T-helper 1 cell treated with Interleukin-12 subunit alpha and Interleukin-12 subunit beta and Interleukin-4 antibody, amounts not matched to agents 30 μg/mL and 1 μg/mL, for 36 hours (primary cell): ENCODE results near the gene PPIL3.
A peak's percentile ranks its signal among the peaks of the same experiment; 100 is the strongest.
"Not testable (repeated sequence)": the region's sequence is repeated elsewhere in the genome, so short reads cannot be mapped to it uniquely, and the experiment has no call there.

ENCODE experiments used
- H3K27ac Mint-ChIP-seq: one replicate; pipeline ENCODE4 v1.8.0; 2021; ENCODE audit warnings: mild to moderate bottlenecking, mixed read lengths
- H3K27me3 Mint-ChIP-seq: one replicate; pipeline ENCODE4 v1.8.0; 2021; ENCODE audit warnings: low read depth, mixed read lengths
- H3K36me3 Mint-ChIP-seq: one replicate; pipeline ENCODE4 v1.8.0; 2021; ENCODE audit warnings: low read depth, mixed read lengths
- H3K4me1 Mint-ChIP-seq: one replicate; pipeline ENCODE4 v1.8.0; 2021; ENCODE audit warnings: low read depth, mixed read lengths
- H3K4me3 Mint-ChIP-seq: one replicate; pipeline ENCODE4 v1.8.0; 2021; ENCODE audit warnings: mild to moderate bottlenecking, moderate library complexity, mixed read lengths
- H3K9me3 Mint-ChIP-seq: one replicate; pipeline ENCODE4 v1.8.0; 2021; ENCODE audit warnings: mixed read lengths

The PPIL3 gene

DNA sequence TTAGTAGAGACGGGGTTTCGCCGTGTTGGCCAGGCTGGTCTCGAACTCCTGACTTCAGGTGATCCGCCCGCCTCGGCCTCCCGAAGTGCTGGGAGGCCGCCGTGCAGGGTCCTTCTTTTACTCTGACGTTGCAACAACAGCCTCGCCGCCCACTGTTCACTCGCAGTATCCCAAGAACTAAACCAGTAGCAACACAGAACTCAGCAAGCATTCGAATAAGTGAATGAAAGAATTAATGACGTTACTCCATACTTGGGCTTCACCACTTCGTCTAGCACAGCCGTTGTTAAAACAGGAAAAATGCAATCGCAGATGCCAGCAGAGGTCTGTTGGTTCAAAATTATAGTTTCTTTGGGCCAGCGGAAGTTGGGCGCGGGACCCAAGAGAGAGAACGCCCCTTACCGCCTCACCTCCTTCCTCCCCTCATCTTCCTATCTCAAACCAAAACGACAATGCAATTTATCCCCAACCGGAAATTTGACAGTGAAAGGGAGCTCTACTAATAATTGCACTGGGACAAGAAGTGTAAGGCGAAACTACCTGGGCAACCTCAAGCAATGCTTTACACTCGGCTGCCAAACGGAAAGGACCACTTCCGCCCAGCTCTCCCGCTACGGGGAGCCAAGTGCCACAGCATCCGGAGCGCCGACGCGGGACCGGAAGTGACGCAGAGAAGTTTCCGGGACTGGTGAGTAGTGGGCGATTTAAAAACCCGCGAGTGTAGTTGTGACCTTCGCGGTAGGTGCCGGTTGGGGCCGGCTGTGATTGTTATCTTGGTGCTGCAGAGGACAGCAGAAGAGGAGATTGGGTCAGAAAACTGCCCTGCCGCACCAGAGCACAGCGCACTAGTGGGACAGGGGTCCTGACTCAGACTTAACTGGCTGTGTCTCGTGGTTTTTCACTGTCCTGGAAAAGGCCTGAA lies at the start of gene PPIL3, which contains the start of gene NIF3L1:
PPIL3 (minus strand) TSS at position 374 of the 922 bp plus-strand sequence. CDS start 1,462 bp downstream, outside the sequence.
NIF3L1 (plus strand) TSS at position 668 of the 922 bp plus-strand sequence. CDS start 2,573 bp downstream, outside the sequence.
- H3K4me3 Mint-ChIP-seq: peak within 1 kb of the TSS; percentile 96
- H3K27me3 Mint-ChIP-seq: no peaks in the 10 kb centered on the region
- H3K36me3 Mint-ChIP-seq: peaks cover 20% of the 10 kb centered on the region
- no peaks in the 10 kb centered on the region for H3K9me3 Mint-ChIP-seq
- peaks cover 41% of the 10 kb centered on the region for H3K4me1 Mint-ChIP-seq
- peak within 1 kb of the TSS; percentile 98 for H3K27ac Mint-ChIP-seq

DNA sequence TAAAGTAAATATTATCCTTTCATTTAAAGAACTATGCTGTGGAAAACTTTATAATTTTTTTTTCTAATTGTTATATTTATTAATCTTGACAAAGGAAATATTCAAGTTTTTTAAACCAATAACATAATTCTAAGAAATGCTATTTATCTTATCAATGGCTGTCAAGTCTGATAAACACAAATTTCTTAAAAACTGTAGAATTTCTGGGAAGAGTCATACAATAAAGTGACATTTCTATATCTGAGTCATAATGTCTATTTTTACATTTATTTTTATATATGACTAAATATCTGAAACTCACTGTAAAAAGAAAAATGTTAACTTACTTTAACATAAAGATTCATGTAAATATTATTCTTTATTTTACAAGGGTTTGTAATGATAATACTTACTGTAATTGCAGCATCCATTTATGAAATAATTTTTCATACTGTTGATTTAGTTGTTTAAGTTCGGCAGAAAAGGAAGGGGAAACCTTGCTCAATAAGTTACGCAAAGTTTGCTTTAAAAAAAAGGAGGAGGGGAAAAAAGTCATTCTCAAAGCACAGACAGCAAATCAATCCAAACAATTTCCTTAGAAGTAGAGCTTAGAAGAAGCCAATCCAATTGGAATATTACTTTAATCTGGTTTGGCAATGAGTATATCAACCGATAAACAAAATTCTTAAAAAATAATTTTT lies 42.2 kb upstream of the PPIL3 start:
- no peak overlapping the region for H3K27ac Mint-ChIP-seq
- H3K9me3 Mint-ChIP-seq: no peaks in the 10 kb centered on the region
- no peaks in the 10 kb centered on the region for H3K4me1 Mint-ChIP-seq
- peaks cover 23% of the 10 kb centered on the region for H3K36me3 Mint-ChIP-seq
- no peaks in the 10 kb centered on the region for H3K27me3 Mint-ChIP-seq
- no peak overlapping the region for H3K4me3 Mint-ChIP-seq

DNA sequence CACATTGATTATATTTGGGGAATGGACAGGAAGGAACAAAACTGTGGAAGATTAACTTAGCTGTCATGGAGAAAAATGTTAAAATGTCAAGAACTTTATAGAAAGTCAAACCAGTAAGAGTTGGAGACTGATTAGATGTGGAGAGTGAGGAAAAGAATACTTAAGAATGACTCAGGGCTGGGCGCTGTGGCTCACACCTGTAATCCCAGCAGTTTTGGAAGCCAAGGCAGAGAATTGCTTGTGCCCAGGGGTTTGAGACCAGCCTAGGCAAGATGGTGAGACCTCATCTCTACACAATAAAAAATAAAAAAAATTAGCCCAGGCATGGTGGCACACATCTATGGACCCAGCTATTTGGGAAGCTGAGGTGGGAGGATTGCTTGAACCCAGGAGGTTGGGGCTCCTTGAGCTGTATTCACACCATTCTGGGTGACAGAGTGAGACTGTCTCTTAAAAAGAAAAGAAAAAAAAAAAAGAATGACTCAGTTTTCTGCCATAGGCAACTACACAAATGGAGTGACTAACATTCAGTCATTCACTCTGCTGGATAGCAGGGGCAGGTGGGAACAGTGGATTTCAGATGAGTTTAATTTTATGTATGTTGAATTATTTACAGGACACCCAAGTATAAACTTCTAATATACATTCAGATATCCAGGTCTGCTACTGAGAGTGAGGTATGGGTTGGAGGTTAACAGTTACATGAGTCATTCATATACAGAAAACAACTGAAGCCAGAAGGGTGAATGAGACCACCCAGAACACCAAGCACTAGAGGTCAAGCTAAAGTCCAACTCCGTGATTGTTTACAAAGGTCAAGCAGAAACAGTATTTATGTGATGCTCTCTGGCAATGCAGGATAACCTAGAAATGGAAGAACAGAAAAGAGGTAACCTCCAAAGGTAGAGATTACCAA lies 40.7 kb upstream of the PPIL3 start:
- H3K4me3 Mint-ChIP-seq: no peak overlapping the region
- H3K4me1 Mint-ChIP-seq: no peaks in the 10 kb centered on the region
- H3K27ac Mint-ChIP-seq: no peak overlapping the region
- H3K36me3 Mint-ChIP-seq: peaks cover 22% of the 10 kb centered on the region
- H3K27me3 Mint-ChIP-seq: no peaks in the 10 kb centered on the region
- no peaks in the 10 kb centered on the region for H3K9me3 Mint-ChIP-seq

DNA sequence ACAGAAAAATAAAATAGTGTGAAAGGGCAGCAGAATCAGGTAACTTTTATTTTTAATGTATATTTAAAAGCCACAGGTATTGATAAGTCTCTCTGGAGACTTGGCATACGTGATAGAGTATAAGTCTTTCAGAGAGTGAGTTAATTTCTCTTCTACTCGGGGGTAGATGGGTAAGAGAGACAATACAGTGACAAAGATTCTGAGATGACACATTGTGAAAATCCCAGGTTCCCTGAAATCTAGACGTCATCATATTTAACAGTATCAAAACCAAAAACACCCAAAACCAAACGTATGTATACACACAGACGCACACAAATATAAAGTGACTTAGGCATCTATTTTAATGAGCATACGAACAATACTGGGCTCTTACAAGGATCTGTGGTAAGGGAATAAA lies 33.6 kb upstream of the PPIL3 start:
- peak overlapping the region; percentile 22 for H3K27ac Mint-ChIP-seq
- H3K4me1 Mint-ChIP-seq: peaks cover 6% of the 10 kb centered on the region
- peaks cover 24% of the 10 kb centered on the region for H3K36me3 Mint-ChIP-seq
- no peaks in the 10 kb centered on the region for H3K9me3 Mint-ChIP-seq
- no peaks in the 10 kb centered on the region for H3K27me3 Mint-ChIP-seq
- no peak overlapping the region for H3K4me3 Mint-ChIP-seq

DNA sequence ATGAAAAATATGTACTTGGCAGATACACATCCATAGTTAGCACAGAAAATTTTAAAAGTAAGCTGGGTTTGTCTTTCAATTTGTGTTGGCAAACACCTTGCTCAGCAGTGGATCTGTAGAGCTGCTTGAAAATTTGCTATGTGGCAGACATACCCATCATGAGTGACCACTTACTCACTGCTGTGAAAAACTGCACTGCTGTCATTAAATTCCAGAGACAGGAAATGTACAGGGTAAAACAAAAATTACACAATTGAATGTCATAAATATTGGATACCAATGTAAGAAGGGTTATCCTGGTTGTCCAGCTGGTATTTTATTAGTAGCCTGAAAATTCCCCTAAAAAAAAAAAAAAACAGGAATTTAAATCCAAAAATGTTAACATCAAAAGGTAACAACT lies 24.8 kb upstream of the PPIL3 start:
- H3K27me3 Mint-ChIP-seq: no peaks in the 10 kb centered on the region
- H3K9me3 Mint-ChIP-seq: no peaks in the 10 kb centered on the region
- H3K4me1 Mint-ChIP-seq: peaks cover 7% of the 10 kb centered on the region
- no peak overlapping the region for H3K27ac Mint-ChIP-seq
- no peak overlapping the region for H3K4me3 Mint-ChIP-seq
- peaks cover 34% of the 10 kb centered on the region for H3K36me3 Mint-ChIP-seq

DNA sequence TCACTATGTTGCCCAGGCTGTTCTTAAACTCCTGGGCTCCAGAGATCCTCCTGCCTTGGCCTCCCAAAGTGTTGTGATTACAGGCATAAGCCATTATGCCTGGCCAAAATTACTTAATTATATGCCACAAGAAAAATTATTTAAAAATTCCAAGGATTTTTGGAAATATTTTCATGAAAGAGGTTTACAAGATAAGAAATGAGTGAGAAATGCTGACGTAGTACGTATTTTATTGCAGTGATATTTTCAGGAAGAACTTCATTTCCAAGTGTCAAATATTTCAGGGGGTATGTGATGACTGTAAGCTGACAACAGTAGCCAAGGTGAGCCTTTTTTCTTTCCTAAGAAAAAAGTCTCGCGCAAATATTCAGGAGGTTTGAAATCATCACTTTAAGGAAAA lies 21.1 kb upstream of the PPIL3 start:
- H3K9me3 Mint-ChIP-seq: no peaks in the 10 kb centered on the region
- peaks cover 11% of the 10 kb centered on the region for H3K4me1 Mint-ChIP-seq
- peaks cover 29% of the 10 kb centered on the region for H3K36me3 Mint-ChIP-seq
- no peaks in the 10 kb centered on the region for H3K27me3 Mint-ChIP-seq
- no peak overlapping the region for H3K4me3 Mint-ChIP-seq
- H3K27ac Mint-ChIP-seq: no peak overlapping the region

DNA sequence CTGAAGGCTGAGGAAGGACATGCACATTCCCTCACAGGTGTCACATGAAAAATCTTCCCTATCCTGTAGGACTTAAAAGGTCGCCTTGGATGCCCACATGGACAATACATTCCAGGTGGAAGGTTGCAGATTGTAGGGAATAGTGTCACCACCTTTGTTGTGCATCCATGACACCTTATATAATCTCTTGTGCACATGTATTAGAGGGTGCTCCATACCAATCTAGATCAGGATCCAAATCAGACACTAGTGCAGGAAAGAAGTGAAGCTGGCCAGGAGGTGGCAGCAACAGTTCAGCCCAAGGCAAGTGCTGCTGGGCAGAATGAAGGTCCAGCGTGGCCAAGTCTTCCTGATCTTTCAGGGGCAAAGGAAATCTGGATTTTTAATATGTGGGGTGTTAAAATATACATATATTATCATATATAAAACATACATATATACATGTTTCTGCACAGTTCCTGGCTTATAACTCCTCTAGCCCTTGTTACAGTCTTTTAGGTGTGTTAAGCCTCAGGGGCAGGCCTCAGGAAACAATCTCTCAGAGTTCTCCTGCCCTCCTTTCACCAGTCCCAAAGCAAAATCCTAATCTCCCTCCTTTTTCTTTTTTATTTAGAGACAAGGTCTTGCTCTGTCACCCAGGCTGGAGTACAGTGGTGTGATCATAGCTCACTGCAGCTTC lies 16.9 kb upstream of the PPIL3 start:
- Mint-ChIP-seq H3K4me3 (no peak overlapping the region), H3K27ac (peak overlapping the region; percentile 15), H3K27me3 (no peaks in the 10 kb centered on the region), H3K9me3 (no peaks in the 10 kb centered on the region), H3K36me3 (peaks cover 27% of the 10 kb centered on the region), H3K4me1 (peaks cover 12% of the 10 kb centered on the region)

DNA sequence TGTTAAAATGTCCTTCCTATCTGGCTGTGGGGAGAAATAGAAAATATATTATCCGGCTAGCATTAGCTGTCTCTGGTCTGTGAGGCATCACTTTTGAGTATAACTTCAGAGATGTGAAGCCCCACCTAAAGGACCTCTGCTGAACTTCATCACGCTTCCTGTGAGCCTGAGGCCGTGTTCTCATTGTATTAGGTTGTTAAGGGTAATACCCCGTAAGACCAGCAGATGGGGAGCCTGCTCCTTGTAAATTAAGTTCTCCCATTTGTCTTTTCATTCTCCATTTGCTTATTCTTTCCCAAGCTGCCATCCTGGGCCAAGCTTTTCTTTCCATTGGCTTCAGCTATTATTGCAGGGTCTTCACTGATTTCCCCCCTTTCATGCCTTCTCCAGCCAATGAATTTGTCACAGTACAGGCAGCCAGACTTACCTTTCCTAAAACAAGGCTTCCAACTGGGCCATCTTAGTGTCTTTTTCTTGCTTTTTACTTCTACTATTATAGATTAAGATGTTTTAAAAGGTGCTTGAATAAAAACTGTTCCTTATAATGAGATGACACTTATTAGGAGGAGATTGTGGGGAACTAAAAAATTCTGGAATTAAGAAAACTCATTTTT lies 12.7 kb upstream of the PPIL3 start:
- H3K4me3 Mint-ChIP-seq: no peak overlapping the region

DNA sequence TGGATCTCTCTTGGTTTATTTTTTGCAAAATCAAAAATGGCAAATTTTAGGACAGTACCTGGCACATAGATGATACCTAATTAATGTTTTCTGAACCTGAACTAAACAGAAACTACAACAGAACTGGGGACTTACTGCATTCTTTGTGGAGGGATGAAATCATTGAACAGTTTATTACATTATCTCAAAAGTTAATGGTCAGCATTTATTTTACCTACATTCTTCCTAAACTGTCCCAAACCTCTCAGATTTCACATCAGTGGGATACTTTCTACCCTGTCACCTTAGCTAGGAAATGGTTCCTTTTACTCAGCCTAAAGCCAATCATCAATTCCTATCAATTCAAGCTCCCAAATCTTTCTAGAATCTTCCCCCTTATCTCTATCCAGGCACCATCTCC lies 10.6 kb upstream of the PPIL3 start:
- H3K27me3 Mint-ChIP-seq: no peaks in the 10 kb centered on the region
- peaks cover 13% of the 10 kb centered on the region for H3K4me1 Mint-ChIP-seq
- H3K27ac Mint-ChIP-seq: no peak overlapping the region
- H3K4me3 Mint-ChIP-seq: no peak overlapping the region
- no peaks in the 10 kb centered on the region for H3K9me3 Mint-ChIP-seq
- peaks cover 53% of the 10 kb centered on the region for H3K36me3 Mint-ChIP-seq

More for the DNA sequence above, 12.7 kb upstream of the PPIL3 start:
- H3K27ac Mint-ChIP-seq: peak overlapping the region; percentile 59
- H3K36me3 Mint-ChIP-seq: peaks cover 47% of the 10 kb centered on the region
- H3K9me3 Mint-ChIP-seq: no peaks in the 10 kb centered on the region
- peaks cover 17% of the 10 kb centered on the region for H3K4me1 Mint-ChIP-seq
- no peaks in the 10 kb centered on the region for H3K27me3 Mint-ChIP-seq

DNA sequence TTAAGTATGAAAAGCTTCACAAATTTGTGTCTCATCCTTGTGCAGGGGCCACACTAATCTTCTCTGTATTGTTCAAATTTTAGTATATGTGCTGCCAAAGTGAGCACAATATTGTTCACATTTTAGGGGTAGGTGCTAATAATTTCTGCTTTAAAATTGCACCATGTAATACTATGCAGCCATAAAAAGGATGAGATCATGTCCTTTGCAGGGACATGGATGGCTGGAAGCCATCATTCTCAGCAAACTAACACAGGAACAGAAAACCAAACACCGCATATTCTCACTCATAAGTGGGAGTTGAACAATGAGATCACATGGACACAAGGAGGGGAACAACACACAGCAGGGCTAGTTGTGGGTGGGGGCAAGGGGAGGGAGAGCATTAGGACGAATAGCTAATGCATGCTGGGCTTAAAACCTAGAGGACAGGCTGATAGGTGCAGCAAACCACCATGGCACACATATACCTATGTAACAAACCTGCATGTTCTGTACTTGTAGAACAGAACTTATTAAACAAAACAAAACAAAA lies 7.1 kb downstream of the PPIL3 start:
- H3K27me3 Mint-ChIP-seq, H3K27ac Mint-ChIP-seq, H3K4me3 Mint-ChIP-seq, H3K9me3 Mint-ChIP-seq: not testable (repeated sequence)
- Mint-ChIP-seq H3K36me3 (peaks cover 31% of the 10 kb centered on the region), H3K4me1 (peaks cover 13% of the 10 kb centered on the region)

DNA sequence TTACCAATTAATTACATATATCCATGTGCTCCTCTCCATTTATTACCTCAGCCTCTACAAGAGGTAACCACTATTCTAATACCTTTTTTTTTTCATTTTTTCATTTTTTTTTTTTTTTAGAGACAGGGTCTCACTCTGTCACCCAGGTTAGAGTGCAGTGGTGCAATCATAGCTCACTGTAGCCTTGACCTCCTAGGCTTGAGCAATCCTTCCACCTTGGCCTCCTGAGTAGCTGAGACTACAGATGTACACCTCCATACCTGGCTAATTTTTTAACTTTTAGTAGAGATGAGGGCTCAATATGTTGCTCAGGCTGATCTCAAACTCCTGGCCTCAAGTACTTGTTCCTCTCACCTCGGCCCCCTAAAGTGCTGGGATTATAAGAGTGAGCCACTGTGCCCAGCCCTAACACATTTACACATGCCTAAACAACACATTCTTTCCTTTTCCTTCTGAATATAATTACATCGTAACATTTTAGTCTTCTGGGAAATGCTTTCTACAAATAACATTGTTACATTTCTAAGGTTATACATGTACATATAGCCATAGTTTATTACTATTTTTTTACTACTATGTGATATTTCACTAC lies 10.5 kb downstream of the PPIL3 start:
- peaks cover 39% of the 10 kb centered on the region for H3K36me3 Mint-ChIP-seq
- no peak overlapping the region for H3K27ac Mint-ChIP-seq

DNA sequence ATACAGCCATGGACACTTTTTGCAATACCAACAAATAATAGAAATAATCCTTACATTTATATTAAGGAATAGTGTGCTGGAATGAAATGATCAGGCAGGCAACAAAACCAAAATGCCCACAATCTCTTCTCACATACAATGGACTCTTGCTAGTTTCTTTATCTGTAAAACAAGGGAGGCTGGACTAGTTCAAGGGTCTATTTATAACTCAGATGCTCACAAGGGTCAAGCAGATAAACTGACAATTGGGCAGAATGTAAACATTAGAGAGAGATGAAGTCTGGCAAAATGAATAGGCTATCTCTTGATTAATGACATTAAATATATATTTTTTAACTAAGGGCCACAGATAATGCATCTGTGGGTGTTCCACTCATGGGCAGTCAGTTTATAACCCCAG lies 11.4 kb downstream of the PPIL3 start:
- Mint-ChIP-seq H3K27ac (no peak overlapping the region), H3K4me3 (no peak overlapping the region), H3K4me1 (peaks cover 3% of the 10 kb centered on the region), H3K36me3 (peaks cover 39% of the 10 kb centered on the region), H3K9me3 (no peaks in the 10 kb centered on the region), H3K27me3 (no peaks in the 10 kb centered on the region)

More for the DNA sequence above, 10.5 kb downstream of the PPIL3 start:
- H3K27me3 Mint-ChIP-seq: no peaks in the 10 kb centered on the region
- H3K4me3 Mint-ChIP-seq: no peak overlapping the region
- no peaks in the 10 kb centered on the region for H3K9me3 Mint-ChIP-seq
- H3K4me1 Mint-ChIP-seq: peaks cover 4% of the 10 kb centered on the region

DNA sequence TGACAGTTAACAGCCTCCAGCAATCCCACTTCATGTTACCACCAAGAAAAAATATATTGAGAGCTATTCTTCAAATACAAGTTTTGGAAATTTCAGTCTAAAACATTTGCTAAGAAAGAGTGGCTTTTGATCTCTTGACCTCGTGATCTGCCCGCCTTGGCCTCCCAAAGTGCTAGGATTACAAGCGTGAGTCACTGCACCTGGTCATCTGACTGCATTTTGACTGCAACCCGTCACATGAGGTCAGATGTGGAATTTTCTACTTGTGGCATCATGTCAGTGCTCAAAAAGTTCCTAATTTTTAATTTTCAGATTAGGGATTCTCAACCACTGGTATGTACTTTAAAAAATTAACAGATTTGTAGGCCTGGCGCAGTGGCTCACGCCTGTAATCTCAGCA lies 15.3 kb downstream of the PPIL3 start:
- Mint-ChIP-seq H3K27ac (no peak overlapping the region), H3K27me3 (no peaks in the 10 kb centered on the region), H3K36me3 (peaks cover 42% of the 10 kb centered on the region), H3K4me1 (peaks cover 6% of the 10 kb centered on the region), H3K9me3 (no peaks in the 10 kb centered on the region), H3K4me3 (no peak overlapping the region)
